T-helper 1 cell treated with Interleukin-12 subunit alpha and Interleukin-12 subunit beta and Interleukin-4 antibody, amounts not matched to agents 30 μg/mL and 1 μg/mL, for 36 hours (primary cell): ENCODE data around the gene GPSM3.
"Not testable (repeated sequence)": the region's sequence is repeated elsewhere in the genome, so short reads cannot be mapped to it uniquely, and the experiment has no call there.

ENCODE experiments used
- H3K27ac Mint-ChIP-seq: one replicate; pipeline ENCODE4 v1.8.0; 2021; ENCODE audit warnings: mild to moderate bottlenecking, mixed read lengths
- H3K27me3 Mint-ChIP-seq: one replicate; pipeline ENCODE4 v1.8.0; 2021; ENCODE audit warnings: low read depth, mixed read lengths
- H3K36me3 Mint-ChIP-seq: one replicate; pipeline ENCODE4 v1.8.0; 2021; ENCODE audit warnings: low read depth, mixed read lengths
- H3K4me1 Mint-ChIP-seq: one replicate; pipeline ENCODE4 v1.8.0; 2021; ENCODE audit warnings: low read depth, mixed read lengths
- H3K4me3 Mint-ChIP-seq: one replicate; pipeline ENCODE4 v1.8.0; 2021; ENCODE audit warnings: mild to moderate bottlenecking, moderate library complexity, mixed read lengths
- H3K9me3 Mint-ChIP-seq: one replicate; pipeline ENCODE4 v1.8.0; 2021; ENCODE audit warnings: mixed read lengths

GPSM3 gene

DNA sequence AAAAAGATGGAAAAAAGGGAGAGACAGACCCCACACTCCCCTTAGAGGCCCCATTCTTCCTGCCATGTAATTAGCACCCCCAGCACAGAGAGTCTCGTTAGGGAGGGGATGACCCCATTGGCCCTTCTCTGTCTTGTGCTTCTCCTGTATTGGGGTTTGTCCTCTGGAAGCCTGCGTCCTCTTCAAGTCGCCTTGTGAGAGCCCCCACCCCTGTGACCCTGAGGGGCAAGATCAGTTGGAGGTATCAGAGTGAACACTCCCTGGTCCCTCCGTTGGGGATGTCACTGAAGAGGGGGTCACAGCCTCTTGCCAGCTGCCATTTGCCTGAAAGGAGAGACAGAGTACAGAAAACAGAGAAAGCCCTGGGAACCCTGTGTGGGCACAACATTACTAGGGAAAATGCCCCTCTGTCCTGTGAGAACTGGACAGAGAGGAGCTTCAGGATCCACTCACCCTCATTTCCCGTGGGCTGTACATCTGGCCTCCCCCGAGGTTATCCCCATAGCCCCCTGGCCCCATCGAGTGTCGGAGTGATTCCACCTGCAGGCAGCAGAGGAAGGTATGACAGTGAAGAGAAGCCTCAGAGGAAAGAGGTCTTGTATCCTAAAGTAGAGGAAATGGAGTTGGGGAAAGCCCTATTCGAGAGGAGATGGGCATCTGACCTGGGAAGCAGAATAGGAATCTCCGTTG lies 6.1 kb downstream of the GPSM3 start:
- peaks cover 28% of the 10 kb centered on the region for H3K4me1 Mint-ChIP-seq
- not testable (repeated sequence) for H3K9me3 Mint-ChIP-seq, H3K27me3 Mint-ChIP-seq
- peaks cover 54% of the 10 kb centered on the region for H3K36me3 Mint-ChIP-seq
- H3K4me3 Mint-ChIP-seq, result peak overlapping the region; percentile 57
- peak overlapping the region; percentile 89 for H3K27ac Mint-ChIP-seq

DNA sequence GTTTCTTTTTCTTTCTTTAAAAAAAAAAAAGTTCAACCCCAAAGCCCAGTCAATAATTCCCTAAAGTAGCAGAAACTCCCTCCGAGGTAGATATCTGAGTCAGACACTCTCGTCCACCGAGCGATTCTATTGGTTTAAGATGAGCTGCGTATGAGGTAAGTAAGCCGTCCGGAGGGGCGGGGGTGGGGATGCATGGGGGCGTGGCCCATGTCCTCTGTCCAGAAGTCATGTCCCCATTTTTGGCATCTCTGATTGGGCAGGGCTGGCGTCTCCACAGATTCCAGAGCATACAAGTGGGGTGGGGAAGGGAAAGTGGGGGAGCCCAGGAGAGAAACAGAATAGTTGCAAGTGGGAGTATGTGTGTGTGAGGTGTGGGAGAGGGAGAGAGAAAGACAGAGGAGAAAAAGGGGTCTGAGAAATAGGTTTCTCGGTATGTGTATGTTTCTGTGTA lies 6.7 kb downstream of the GPSM3 start:
- not testable (repeated sequence) for H3K27me3 Mint-ChIP-seq, H3K9me3 Mint-ChIP-seq
- Mint-ChIP-seq H3K4me1 (peaks cover 30% of the 10 kb centered on the region), H3K4me3 (peak overlapping the region; percentile 56), H3K36me3 (peaks cover 52% of the 10 kb centered on the region), H3K27ac (peak overlapping the region; percentile 89)

DNA sequence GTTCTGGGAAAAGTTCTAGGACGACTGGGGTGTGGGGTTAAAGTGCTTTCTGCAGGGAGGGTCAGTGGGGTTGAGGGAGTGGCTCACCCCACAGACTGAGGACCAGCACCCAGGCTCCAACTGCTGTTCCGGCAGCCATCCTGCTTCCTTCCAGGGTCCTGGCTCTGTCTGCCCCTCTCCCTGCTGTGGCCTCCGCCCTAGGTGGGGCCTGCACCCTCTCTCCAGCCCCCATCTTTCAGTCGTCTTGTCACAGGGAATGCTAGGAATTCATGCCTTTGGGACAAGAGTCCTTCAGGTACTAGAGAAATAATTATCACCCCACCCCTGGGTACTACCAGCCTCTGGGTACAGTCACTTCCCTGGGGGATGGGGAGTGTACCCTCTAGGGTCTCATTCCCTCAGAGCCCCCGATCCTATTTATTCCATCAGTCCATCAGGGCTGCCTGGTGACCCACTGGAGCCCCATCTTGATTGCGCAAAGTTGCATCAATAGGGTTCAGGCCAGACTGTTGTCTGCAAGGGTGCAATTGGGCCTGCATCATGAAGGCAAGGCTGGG lies 8.3 kb downstream of the GPSM3 start, which contains the start of gene AGER:
AGER (minus strand) TSS at position 170 of the 557 bp plus-strand sequence; CDS start at position 139, 31 bp downstream.
- peaks cover 38% of the 10 kb centered on the region for H3K4me1 Mint-ChIP-seq
- H3K9me3 Mint-ChIP-seq, result no peaks in the 10 kb centered on the region
- H3K27ac Mint-ChIP-seq, result no peak within 1 kb of the TSS
- peaks cover 53% of the 10 kb centered on the region for H3K36me3 Mint-ChIP-seq
- no peak within 1 kb of the TSS for H3K4me3 Mint-ChIP-seq
- H3K27me3 Mint-ChIP-seq, result no peaks in the 10 kb centered on the region

DNA sequence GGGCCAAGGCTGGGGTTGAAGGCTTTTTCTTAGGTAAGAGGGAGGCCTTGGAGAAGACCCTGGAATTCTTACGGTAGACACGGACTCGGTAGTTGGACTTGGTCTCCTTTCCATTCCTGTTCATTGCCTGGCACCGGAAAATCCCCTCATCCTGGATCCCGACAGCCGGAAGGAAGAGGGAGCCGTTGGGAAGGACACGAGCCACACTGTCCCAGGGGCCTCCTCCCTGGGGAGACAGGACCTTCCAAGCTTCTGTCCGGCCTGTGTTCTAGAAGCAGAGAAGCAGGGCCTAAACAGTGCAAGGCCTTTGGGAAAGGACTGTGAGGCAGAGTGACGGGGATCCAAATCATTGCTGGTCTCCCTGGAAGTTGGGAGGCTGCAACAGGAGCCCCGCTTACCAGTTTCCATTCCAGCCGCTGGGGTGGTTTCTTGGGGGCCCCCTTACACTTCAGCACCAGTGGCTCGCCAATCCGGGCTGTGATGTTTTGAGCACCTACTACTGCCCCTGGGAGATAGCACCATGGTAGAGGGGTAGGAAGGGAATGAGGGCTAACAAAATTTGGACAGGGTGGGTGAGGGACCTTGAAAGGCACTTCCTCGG lies 8.9 kb downstream of the GPSM3 start:
- H3K27ac Mint-ChIP-seq, result no peak overlapping the region
- no peaks in the 10 kb centered on the region for H3K27me3 Mint-ChIP-seq
- no peaks in the 10 kb centered on the region for H3K9me3 Mint-ChIP-seq
- H3K36me3 Mint-ChIP-seq, result peaks cover 47% of the 10 kb centered on the region
- peaks cover 38% of the 10 kb centered on the region for H3K4me1 Mint-ChIP-seq
- H3K4me3 Mint-ChIP-seq, result no peak overlapping the region

DNA sequence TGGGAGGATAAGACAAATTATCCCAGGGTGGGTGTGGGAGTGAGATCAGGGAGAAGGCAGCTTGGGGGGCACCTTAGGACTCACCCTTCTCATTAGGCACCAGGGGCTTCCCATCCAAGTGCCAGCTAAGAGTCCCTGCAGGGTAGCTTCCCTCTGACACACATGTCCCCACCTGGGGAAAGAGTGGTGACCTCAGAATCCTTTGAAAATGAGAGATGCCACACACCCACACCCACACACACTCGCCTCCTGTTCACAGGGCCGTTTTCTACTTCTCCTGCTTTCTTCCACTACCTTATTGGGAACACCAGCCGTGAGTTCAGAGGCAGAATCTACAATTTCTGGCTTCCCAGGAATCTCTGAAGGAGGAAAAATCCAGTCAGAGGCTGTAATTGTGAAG lies 9.4 kb downstream of the GPSM3 start:
- Mint-ChIP-seq H3K9me3 (no peaks in the 10 kb centered on the region), H3K27ac (no peak overlapping the region), H3K27me3 (no peaks in the 10 kb centered on the region), H3K4me1 (peaks cover 38% of the 10 kb centered on the region), H3K4me3 (no peak overlapping the region), H3K36me3 (peaks cover 47% of the 10 kb centered on the region)

DNA sequence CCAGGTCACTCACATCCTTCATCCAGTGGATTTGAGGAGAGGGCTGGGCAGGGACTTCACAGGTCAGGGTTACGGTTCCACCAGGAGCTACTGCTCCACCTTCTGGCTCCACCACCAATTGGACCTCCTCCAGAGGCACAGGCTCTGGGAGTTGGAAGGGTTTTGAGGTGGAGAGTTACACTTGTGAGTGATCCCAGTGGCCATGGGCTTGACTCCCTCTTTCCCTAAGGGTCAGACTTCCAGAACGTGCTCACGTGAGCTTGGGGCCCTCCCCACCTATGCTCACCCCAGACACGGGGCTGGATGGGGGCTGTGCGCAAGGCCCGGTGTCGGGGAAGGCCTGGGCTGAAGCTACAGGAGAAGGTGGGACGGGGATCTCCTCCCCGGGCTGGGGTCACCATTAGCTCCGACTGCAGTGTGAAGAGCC lies 9.9 kb downstream of the GPSM3 start:
- H3K27ac Mint-ChIP-seq, result no peak overlapping the region
- H3K36me3 Mint-ChIP-seq, result peaks cover 46% of the 10 kb centered on the region
- peaks cover 38% of the 10 kb centered on the region for H3K4me1 Mint-ChIP-seq
- no peaks in the 10 kb centered on the region for H3K27me3 Mint-ChIP-seq
- no peak overlapping the region for H3K4me3 Mint-ChIP-seq
- no peaks in the 10 kb centered on the region for H3K9me3 Mint-ChIP-seq

DNA sequence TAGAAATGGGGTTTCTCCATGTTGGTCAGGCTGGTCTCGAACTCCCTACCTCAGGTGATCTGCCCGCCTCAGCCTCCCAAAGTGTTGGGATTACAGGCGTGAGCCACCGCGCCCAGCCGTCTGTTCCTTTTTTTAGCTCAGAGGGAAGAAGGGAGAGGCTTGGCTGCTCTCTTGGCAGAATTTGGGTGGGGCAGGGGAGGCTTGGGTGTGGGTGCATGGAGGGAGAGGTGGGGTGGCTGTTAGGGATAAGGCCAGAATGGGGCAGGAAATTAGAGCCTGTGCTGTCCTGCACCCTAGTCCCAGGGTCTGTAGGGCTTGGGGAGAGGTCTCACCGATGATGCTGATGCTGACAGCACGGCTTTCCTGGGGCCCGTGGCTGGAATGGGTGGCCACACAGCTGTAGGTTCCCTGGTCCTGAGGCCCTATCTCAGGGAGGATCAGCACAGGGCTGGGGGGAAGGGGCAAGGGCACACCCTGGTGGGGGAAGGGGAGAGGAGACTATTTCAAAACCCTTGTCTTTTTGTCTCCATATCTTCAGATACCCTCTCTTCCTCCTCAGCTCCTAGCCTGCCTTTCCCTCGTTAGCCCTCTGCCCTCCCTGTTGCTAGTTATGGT lies 10.4 kb downstream of the GPSM3 start:
- Mint-ChIP-seq H3K27me3 (no peaks in the 10 kb centered on the region), H3K27ac (no peak overlapping the region), H3K4me1 (peaks cover 38% of the 10 kb centered on the region), H3K9me3 (no peaks in the 10 kb centered on the region), H3K36me3 (peaks cover 40% of the 10 kb centered on the region), H3K4me3 (no peak overlapping the region)

DNA sequence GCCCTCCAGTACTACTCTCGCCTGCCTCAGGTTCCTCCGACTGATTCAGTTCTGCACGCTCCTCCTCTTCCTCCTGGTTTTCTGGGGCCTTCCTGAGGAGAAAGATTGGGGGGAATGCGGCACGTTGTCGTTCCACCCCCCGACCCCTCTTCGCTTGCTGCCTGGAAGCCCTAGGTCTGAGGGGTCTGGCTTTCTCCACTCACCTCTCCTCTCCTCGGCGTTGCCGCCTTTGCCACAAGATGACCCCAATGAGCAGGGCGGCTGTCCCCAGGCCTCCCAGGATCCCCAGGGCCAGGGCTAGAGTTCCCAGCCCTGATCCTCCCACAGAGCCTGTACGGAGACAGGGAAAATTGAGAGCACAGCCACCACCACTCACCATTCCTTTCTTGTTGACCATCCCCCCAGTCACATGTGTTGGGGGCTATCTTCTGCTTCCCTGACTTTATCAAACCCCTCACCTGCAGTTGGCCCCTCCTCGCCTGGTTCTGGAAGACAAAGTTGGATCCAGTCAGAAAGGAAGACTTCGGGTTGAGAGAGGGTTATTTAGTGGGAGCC lies 11.2 kb downstream of the GPSM3 start:
- H3K9me3 Mint-ChIP-seq, result no peaks in the 10 kb centered on the region
- peaks cover 32% of the 10 kb centered on the region for H3K36me3 Mint-ChIP-seq

DNA sequence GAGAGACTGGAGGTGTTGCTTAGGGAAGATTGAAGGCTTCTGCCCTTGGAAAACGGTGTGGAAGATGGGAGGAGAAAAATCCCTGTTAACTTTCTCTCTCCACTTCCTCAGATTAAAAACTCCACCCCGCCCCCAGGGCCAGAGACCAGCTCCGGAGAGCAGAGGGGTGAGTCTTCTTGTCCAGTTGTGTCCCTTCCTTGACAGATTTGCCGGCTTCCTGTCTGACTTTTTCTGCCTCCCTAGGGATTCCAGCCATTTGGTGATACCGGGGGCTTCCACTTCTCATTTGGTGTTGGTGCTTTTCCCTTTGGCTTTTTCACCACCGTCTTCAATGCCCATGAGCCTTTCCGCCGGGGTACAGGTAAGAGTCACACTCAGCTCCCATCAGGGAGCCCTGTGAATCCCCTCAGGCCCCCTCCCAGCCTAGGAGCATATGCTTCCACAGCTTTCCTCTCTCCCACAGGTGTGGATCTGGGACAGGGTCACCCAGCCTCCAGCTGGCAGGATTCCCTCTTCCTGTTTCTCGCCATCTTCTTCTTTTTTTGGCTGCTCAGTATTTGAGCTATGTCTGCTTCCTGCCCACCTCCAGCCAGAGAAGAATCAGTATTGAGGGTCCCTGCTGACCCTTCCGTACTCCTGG lies 12.6 kb downstream of the GPSM3 start:
- peaks cover 40% of the 10 kb centered on the region for H3K4me1 Mint-ChIP-seq
- peaks cover 26% of the 10 kb centered on the region for H3K36me3 Mint-ChIP-seq
- peak overlapping the region; percentile 38 for H3K4me3 Mint-ChIP-seq
- no peaks in the 10 kb centered on the region for H3K27me3 Mint-ChIP-seq
- H3K9me3 Mint-ChIP-seq, result no peaks in the 10 kb centered on the region
- H3K27ac Mint-ChIP-seq, result peak overlapping the region; percentile 23

More for the DNA sequence above, 11.2 kb downstream of the GPSM3 start:
- no peak overlapping the region for H3K4me3 Mint-ChIP-seq
- H3K27ac Mint-ChIP-seq, result no peak overlapping the region
- H3K4me1 Mint-ChIP-seq, result peaks cover 39% of the 10 kb centered on the region
- H3K27me3 Mint-ChIP-seq, result no peaks in the 10 kb centered on the region

DNA sequence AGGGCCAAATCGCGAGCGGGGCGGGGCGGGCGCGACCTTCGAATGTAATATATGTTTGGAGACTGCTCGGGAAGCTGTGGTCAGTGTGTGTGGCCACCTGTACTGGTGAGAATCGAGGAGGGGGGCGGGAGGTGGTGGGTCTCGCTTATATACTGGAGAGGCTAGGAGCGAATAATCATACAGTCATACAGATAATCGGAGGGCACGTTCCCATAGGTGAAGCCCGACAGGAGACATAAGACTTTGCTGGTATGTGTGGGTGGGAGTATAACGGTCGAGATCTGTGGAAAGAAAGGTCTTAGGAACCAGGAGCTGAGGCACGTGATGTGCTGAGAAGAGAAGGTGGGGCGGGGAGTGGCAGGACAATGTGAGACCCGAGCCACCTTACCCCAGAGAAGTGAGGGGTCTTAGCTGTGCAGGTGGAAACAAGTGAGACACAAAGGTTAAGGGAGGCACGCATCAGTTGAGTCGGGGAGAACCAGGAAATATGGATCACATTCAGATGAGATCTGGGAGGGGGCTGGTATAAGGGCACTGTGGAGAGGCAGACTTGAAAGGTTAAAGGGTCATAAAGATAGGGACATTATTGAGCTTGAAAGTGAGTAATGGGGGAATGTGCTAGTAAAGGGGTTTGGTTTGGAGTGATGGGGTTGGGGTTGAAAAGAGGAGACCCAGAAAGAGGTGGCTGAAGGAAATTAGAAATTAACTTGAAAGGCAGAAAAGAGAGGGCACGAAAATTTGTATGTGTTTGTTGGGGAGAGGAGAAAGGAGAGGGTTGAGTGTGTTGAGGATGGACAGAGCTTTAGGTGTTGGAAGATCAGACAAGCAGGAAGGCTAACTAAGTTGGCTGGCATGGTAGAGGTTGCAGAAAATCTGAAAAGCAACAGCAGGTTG lies 13.6 kb downstream of the GPSM3 start:
- peak overlapping the region; percentile 99 for H3K27ac Mint-ChIP-seq
- H3K4me1 Mint-ChIP-seq, result peaks cover 49% of the 10 kb centered on the region
- H3K4me3 Mint-ChIP-seq, result peak overlapping the region; percentile 99

DNA sequence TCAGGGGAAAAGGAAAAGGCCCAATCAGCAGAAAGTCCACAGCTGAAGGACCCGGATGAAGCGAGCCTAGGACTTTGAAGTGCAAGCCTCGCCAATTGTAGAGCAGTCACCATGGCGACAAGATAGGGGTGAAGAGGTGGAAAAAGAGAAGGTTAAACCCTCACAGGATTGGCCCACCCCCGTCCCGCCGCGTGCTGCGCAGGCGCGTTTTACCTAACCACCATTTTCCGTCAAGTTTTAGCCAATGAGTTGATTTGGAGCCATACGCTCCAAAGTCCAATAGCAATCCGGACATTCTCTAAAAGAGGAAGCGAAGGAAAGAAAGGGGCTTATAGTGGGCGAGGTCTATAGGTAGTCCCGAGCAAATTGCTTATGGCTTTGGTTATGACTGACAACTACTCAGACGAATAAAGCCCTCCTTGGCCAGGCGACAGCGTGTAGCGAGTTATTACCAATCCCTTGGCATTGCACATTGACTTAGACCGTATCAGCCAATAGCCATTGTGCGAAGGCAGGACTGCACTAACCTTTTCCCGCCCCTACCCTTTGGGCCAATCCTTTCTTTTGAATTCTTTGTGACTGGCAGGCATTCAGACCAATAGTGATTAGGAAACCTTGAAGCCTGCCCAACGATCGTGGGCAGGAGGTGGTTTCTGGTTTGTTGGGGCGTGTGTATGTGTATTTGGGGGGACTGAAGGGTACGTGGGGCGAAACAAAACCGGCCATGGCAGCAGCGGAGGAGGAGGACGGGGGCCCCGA lies 14.5 kb downstream of the GPSM3 start, which contains the start of gene RNF5:
RNF5 (plus strand) TSS at position 618 of the 759 bp plus-strand sequence; CDS start at position 725, 107 bp downstream.
- H3K27me3 Mint-ChIP-seq, result no peaks in the 10 kb centered on the region
- H3K27ac Mint-ChIP-seq, result peak within 1 kb of the TSS; percentile 99
- H3K4me1 Mint-ChIP-seq, result peaks cover 57% of the 10 kb centered on the region
- H3K4me3 Mint-ChIP-seq, result peak within 1 kb of the TSS; percentile 99
- H3K36me3 Mint-ChIP-seq, result peaks cover 25% of the 10 kb centered on the region
- no peaks in the 10 kb centered on the region for H3K9me3 Mint-ChIP-seq

More for the DNA sequence above, 13.6 kb downstream of the GPSM3 start:
- Mint-ChIP-seq H3K9me3 (no peaks in the 10 kb centered on the region), H3K27me3 (no peaks in the 10 kb centered on the region), H3K36me3 (peaks cover 27% of the 10 kb centered on the region)

DNA sequence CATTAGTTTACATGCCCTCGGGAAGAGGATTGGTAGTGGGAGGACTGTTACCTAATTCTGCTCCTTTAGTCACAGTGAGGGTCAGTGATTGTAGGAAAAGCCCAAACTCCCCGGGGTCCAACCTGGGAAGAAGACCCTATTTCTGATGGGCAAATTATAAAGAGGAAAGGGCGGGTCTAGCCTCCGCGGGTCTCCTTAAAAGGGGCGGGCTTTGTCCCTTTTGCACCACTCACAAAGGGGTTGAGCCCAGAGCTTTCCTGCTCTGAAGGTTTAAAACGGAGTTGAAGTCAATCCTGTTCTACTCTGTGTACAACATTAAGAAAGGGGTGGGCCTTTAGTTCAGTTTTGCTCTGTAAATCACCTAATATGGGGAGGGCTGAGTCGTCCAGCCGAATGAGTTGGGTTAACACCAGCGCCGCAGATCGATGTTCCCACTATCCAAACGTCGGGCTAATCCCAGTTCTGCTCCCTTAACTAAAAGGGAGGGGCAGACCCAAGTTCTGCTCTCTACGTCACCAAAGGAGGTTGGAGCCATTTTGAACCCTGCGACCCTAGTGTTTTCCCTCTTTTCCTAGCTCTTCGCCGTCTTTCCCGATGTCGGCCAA lies 15.2 kb downstream of the GPSM3 start:
- H3K27ac Mint-ChIP-seq, result peak overlapping the region; percentile 99
- peak overlapping the region; percentile 99 for H3K4me3 Mint-ChIP-seq
- H3K36me3 Mint-ChIP-seq, result peaks cover 20% of the 10 kb centered on the region
- H3K4me1 Mint-ChIP-seq, result peaks cover 61% of the 10 kb centered on the region
- no peaks in the 10 kb centered on the region for H3K27me3 Mint-ChIP-seq
- H3K9me3 Mint-ChIP-seq, result no peaks in the 10 kb centered on the region
